Measurements from ENCODE around the gene C16orf74. TPM values are rescaled to one million over a fixed set of nuclear protein-coding genes. Genes with fewer than 3 reads are reported as not detected.
A peak's percentile ranks its signal among the peaks of the same experiment; 100 is the strongest.

C16orf74 gene
- total and polyA plus RNA-seq, 4 donors, result 2.6 to 7.9 (median 3.4) TPM

DNA sequence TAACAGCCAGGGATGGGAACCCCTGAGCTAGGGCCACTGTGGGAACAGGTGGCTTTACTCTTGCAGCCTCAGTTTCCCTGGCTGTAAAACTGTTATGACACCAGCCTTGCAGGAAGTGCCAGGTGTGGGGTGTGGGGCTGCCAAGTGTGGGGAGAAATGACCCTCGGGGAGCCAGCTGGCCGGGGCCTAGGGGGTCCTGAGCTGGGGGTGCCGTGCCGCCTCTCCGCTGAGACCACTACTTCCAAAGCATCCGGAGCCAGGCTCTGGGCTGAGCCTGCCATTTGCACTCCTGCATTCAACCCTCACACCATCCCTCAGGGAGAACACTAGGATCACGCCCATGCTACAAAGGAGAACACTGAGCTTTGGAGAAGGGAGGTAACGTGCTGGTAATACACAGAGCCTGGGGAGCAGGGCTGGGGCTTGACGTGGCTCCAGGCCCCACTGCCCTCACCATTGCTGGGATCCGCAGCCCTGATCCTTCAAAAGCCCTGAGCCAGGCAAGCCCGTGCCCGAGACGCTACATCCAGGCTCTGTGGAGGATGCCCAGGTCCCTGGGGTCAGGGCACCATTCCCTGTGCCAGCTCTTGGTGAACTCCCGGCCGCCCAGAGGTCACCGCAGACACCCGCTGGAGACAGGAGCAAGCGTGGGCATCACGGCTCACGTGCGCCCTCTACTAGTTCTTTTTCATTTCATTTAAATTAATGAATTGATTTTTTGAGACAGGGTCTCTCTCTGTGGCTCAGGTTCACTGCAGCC lies 33.3 kb downstream of the C16orf74 start:
- Histone ChIP-seq H3K4me3 (no peak overlapping the region), H3K4me1 (ENCODE audit: control insufficient read depth in 5 of 5, insufficient read depth in 5 of 5, low read length in 5 of 5) (peaks cover 0 to 29% (median 11%) of the 10 kb centered on the region in 5 donors), H3K36me3 (ENCODE audit: control insufficient read depth in 4 of 4, insufficient read depth in 4 of 4, low read length in 4 of 4) (peaks cover 0 to 3% (median 0%) of the 10 kb centered on the region in 4 donors), H3K9ac (ENCODE audit: insufficient read depth in 1 of 2, low read length in 2 of 2) (no peak overlapping the region), H3K9me3 (ENCODE audit: control insufficient read depth in 4 of 4, insufficient read depth in 3 of 4, low read length in 3 of 4) (no peaks in the 10 kb centered on the region), H3K27me3 (ENCODE audit: control insufficient read depth in 3 of 3, insufficient read depth in 3 of 3, low read length in 2 of 3) (no peaks in the 10 kb centered on the region), H3K27ac (ENCODE audit: low read depth in 1 of 2, low read length in 1 of 2) (no peak overlapping the region)
- TF ChIP-seq, protein P1, sequence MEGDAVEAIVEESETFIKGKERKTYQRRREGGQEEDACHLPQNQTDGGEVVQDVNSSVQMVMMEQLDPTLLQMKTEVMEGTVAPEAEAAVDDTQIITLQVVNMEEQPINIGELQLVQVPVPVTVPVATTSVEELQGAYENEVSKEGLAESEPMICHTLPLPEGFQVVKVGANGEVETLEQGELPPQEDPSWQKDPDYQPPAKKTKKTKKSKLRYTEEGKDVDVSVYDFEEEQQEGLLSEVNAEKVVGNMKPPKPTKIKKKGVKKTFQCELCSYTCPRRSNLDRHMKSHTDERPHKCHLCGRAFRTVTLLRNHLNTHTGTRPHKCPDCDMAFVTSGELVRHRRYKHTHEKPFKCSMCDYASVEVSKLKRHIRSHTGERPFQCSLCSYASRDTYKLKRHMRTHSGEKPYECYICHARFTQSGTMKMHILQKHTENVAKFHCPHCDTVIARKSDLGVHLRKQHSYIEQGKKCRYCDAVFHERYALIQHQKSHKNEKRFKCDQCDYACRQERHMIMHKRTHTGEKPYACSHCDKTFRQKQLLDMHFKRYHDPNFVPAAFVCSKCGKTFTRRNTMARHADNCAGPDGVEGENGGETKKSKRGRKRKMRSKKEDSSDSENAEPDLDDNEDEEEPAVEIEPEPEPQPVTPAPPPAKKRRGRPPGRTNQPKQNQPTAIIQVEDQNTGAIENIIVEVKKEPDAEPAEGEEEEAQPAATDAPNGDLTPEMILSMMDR (IDR thresholded peaks at IDR 0.05; ENCODE audit: control extremely low read depth, extremely low read depth), result peak; percentile 50
- ATAC-seq (ENCODE audit: insufficient read depth, low FRiP score) (peak; percentile 63), DNase-seq (peak; percentile 66 to 77 (median 69))
- WGBS, 2 donors, result 44 to 49% methylated on average over 21 of the region's 21 CpGs

DNA sequence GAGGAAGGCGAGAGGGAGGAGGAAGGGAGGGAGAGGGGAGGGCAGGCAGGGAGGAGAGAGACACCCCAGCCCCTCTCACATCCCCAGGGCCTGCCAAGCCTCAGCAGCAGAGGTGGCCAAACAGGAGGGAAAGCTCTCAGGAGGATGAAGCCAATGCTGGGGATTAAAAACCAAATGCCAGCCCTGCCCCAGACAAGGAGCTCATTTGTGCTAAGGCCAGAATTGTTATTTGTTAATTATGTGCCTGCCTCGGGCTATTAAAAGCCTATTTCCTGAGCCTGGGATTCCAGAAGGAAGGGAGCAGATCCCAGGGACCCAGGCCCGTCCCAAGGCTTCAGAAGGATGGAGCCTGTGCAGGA lies 34.2 kb downstream of the C16orf74 start:
- no peak overlapping the region for H3K9ac ChIP-seq (ENCODE audit: insufficient read depth in 1 of 2, low read length in 2 of 2)
- H3K9me3 ChIP-seq (ENCODE audit: control insufficient read depth in 4 of 4, insufficient read depth in 3 of 4, low read length in 3 of 4), result peaks cover 0 to 7% (median 2%) of the 10 kb centered on the region in 4 donors
- no peaks in the 10 kb centered on the region for H3K27me3 ChIP-seq (ENCODE audit: control insufficient read depth in 3 of 3, insufficient read depth in 3 of 3, low read length in 2 of 3)
- peaks cover 0 to 29% (median 11%) of the 10 kb centered on the region in 5 donors for H3K4me1 ChIP-seq (ENCODE audit: control insufficient read depth in 5 of 5, insufficient read depth in 5 of 5, low read length in 5 of 5)
- TF ChIP-seq, protein P1 (IDR thresholded peaks at IDR 0.05; ENCODE audit: control extremely low read depth, extremely low read depth), result no peak
- no peak for ATAC-seq (ENCODE audit: insufficient read depth, low FRiP score)
- peak in 2 of 3 donors; percentile 41 to 47 for DNase-seq
- no peak overlapping the region for H3K27ac ChIP-seq (ENCODE audit: low read depth in 1 of 2, low read length in 1 of 2)
- no peak overlapping the region for H3K4me3 ChIP-seq
- peaks cover 0 to 5% (median 3%) of the 10 kb centered on the region in 4 donors for H3K36me3 ChIP-seq (ENCODE audit: control insufficient read depth in 4 of 4, insufficient read depth in 4 of 4, low read length in 4 of 4)
- WGBS, 2 donors, result 51 to 57% methylated on average over 3 of the region's 3 CpGs

DNA sequence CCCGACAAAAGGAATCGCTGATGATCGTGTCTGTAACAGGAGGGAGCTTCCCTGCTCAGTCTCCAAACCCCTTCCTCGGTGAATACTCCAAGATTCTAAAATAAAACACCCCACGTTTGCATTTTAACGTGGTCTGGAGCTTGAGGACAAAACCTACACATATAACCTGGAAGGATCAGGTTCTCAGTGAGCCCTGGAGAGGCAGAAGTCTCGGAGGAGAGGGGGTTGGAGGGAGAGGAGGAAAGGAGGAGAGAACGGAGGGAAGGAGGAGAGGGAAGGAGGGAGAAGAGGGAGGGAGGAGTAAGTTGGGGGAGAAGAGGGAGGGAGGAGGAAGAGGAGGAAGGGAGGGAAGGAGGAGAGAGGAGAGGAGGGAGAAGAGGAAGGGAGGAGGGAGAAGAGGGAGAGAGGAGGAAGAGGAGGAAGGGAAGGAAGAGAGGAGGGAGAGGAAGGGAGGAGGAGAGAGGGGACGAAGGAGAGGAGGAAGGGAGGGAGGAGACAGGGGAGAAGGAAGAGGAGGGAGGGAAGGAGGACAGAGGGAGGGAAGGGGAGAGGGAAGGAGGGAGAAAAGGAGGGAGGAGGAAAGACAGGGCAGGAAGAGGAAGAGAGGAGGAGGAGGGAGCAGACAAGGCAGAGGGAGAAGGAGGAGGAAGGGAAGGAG lies 34.7 kb downstream of the C16orf74 start:
- peaks cover 0 to 29% (median 11%) of the 10 kb centered on the region in 5 donors for H3K4me1 ChIP-seq (ENCODE audit: control insufficient read depth in 5 of 5, insufficient read depth in 5 of 5, low read length in 5 of 5)
- WGBS, 2 donors, result 19 to 27% methylated on average over 9 of the region's 9 CpGs
- H3K4me3 ChIP-seq, result no peak overlapping the region
- H3K36me3 ChIP-seq (ENCODE audit: control insufficient read depth in 4 of 4, insufficient read depth in 4 of 4, low read length in 4 of 4), result peaks cover 0 to 5% (median 3%) of the 10 kb centered on the region in 4 donors
- ATAC-seq (ENCODE audit: insufficient read depth, low FRiP score) (no peak), DNase-seq (peak in 1 of 3 donors; percentile 74)
- H3K27ac ChIP-seq (ENCODE audit: low read depth in 1 of 2, low read length in 1 of 2), result no peak overlapping the region
- H3K9ac ChIP-seq (ENCODE audit: insufficient read depth in 1 of 2, low read length in 2 of 2), result no peak overlapping the region
- TF ChIP-seq, protein P1 (IDR thresholded peaks at IDR 0.05; ENCODE audit: control extremely low read depth, extremely low read depth), result no peak
- H3K27me3 ChIP-seq (ENCODE audit: control insufficient read depth in 3 of 3, insufficient read depth in 3 of 3, low read length in 2 of 3), result no peaks in the 10 kb centered on the region
- H3K9me3 ChIP-seq (ENCODE audit: control insufficient read depth in 4 of 4, insufficient read depth in 3 of 4, low read length in 3 of 4), result peaks cover 0 to 7% (median 2%) of the 10 kb centered on the region in 4 donors

Measured in lung (tissue), 12 donors.